Measurements from ENCODE around the gene APLP2.

- TF ChIP-seq, protein P1, sequence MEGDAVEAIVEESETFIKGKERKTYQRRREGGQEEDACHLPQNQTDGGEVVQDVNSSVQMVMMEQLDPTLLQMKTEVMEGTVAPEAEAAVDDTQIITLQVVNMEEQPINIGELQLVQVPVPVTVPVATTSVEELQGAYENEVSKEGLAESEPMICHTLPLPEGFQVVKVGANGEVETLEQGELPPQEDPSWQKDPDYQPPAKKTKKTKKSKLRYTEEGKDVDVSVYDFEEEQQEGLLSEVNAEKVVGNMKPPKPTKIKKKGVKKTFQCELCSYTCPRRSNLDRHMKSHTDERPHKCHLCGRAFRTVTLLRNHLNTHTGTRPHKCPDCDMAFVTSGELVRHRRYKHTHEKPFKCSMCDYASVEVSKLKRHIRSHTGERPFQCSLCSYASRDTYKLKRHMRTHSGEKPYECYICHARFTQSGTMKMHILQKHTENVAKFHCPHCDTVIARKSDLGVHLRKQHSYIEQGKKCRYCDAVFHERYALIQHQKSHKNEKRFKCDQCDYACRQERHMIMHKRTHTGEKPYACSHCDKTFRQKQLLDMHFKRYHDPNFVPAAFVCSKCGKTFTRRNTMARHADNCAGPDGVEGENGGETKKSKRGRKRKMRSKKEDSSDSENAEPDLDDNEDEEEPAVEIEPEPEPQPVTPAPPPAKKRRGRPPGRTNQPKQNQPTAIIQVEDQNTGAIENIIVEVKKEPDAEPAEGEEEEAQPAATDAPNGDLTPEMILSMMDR (conservative IDR thresholded peaks at IDR 0.05), result no peak
- no peak for TF ChIP-seq ZFX (IDR thresholded peaks at IDR 0.05)
Observed at GRCh38 chr11:130102301-130103249, 32.9 kb downstream of the APLP2 start.

All from C4-2B (cell line).